Neuronal stem cell (in vitro differentiated cells): Measurements from ENCODE around the gene C2CD3.

Experiments used
- DNase-seq: peaks from one replicate; pipeline ENCODE4 v3.0.0-alpha.2; 2013; ENCODE audit warnings: low spot score
- H2AFZ ChIP-seq: one replicate; pipeline ENCODE4 v1.6.1; 2013; ENCODE audit warnings: mild to moderate bottlenecking, low read length, inconsistent platforms
- H2AK5ac ChIP-seq: 2 replicates; pipeline ENCODE4 v1.6.1; 2013; ENCODE audit warnings: low read depth, mild to moderate bottlenecking, inconsistent platforms, low read length, moderate library complexity, mixed read lengths
- H2BK120ac ChIP-seq: 2 replicates; pipeline ENCODE4 v1.6.1; 2013; ENCODE audit warnings: low read depth, mild to moderate bottlenecking, inconsistent platforms, low read length, moderate library complexity, mixed read lengths
- H2BK12ac ChIP-seq: one replicate; pipeline ENCODE4 v1.6.1; 2013; ENCODE audit warnings: low read length, inconsistent platforms
- H2BK15ac ChIP-seq: 2 replicates; pipeline ENCODE4 v1.6.1; 2013; ENCODE audit warnings: mild to moderate bottlenecking, low read length, inconsistent platforms, mixed read lengths
- H2BK5ac ChIP-seq: one replicate; pipeline ENCODE4 v1.6.1; 2013; ENCODE audit warnings: inconsistent platforms, mild to moderate bottlenecking, low read length, moderate library complexity
- H3K14ac ChIP-seq: one replicate; pipeline ENCODE4 v1.6.1; 2013; ENCODE audit warnings: low read length, inconsistent platforms
- H3K18ac ChIP-seq: 2 replicates; pipeline ENCODE4 v1.6.1; 2013; ENCODE audit warnings: low read length, inconsistent platforms
- H3K23ac ChIP-seq: 2 replicates; pipeline ENCODE4 v1.6.1; 2013; ENCODE audit warnings: low read depth, mild to moderate bottlenecking, mixed read lengths, low read length, inconsistent platforms; ENCODE audit not compliant: poor library complexity
- H3K27ac ChIP-seq: replicated peaks from 3 replicates; pipeline ENCODE4 v1.5.1; 2013; ENCODE audit warnings: low read length, inconsistent platforms
- H3K27me3 ChIP-seq, 3 experiments: 2 replicates each; pipeline ENCODE4 v1.6.1; 2013; ENCODE audit warnings: low read length in 3 of 3, mild to moderate bottlenecking in 2 of 3, inconsistent platforms in 1 of 3, low read depth in 1 of 3, mixed read lengths in 1 of 3, moderate library complexity in 1 of 3; ENCODE audit not compliant: control insufficient read depth in 3 of 3, insufficient read depth in 3 of 3
- H3K36me3 ChIP-seq, 2 donors: replicated peaks in 1 of 2; 2 replicates each; pipeline ENCODE4 v1.6.1; 2013; ENCODE audit warnings: low read length in 2 of 2; ENCODE audit not compliant: control insufficient read depth in 2 of 2, insufficient read depth in 2 of 2
- H3K4ac ChIP-seq: 2 replicates; pipeline ENCODE4 v1.6.1; 2013; ENCODE audit warnings: inconsistent platforms, mild to moderate bottlenecking, low read length, moderate library complexity
- H3K4me1 ChIP-seq, 2 donors: 1 replicate in 1 of 2; 2 replicates in 1 of 2; pipeline ENCODE4 v1.6.1; 2013; ENCODE audit warnings: low read length in 2 of 2, low read depth in 1 of 2; ENCODE audit not compliant: control insufficient read depth in 2 of 2, insufficient read depth in 1 of 2
- H3K4me2 ChIP-seq: one replicate; pipeline ENCODE4 v1.6.1; 2013; ENCODE audit warnings: mild to moderate bottlenecking, low read length, inconsistent platforms; ENCODE audit not compliant: insufficient read depth, poor library complexity, severe bottlenecking
- H3K4me3 ChIP-seq, 2 donors: 2 replicates each; pipeline ENCODE4 v1.5.1; 2013; ENCODE audit warnings: low read length in 2 of 2, mild to moderate bottlenecking in 2 of 2, inconsistent platforms in 1 of 2, moderate library complexity in 1 of 2
- H3K79me1 ChIP-seq: one replicate; pipeline ENCODE4 v1.6.1; 2013; ENCODE audit warnings: low read depth, mild to moderate bottlenecking, inconsistent platforms, low read length, moderate library complexity
- H3K9ac ChIP-seq: one replicate; pipeline ENCODE4 v1.6.1; 2013; ENCODE audit warnings: mild to moderate bottlenecking, low read depth, low read length, inconsistent platforms; ENCODE audit not compliant: poor library complexity
- H3K9me3 ChIP-seq, 2 donors: replicated peaks in 1 of 2; 2 replicates each; pipeline versions ENCODE3 to v1.6.1; 2013; ENCODE audit warnings: low read length in 2 of 2, mild to moderate bottlenecking in 2 of 2, inconsistent platforms in 1 of 2, low read depth in 1 of 2, mixed read lengths in 1 of 2, moderate library complexity in 1 of 2; ENCODE audit not compliant: control insufficient read depth in 2 of 2, insufficient read depth in 1 of 2
- H4K8ac ChIP-seq: one replicate; pipeline ENCODE4 v1.6.1; 2013; ENCODE audit warnings: low read depth, mild to moderate bottlenecking, inconsistent platforms, low read length, moderate library complexity
- H4K91ac ChIP-seq: one replicate; pipeline ENCODE4 v1.6.1; 2013; ENCODE audit warnings: low read length, low read depth, mild to moderate bottlenecking, inconsistent platforms; ENCODE audit not compliant: poor library complexity
- WGBS, 2 donors: extraction: QIAGEN DNeasy Blood & Tissue Kit; methylation state at CpG; one replicate each; pipeline ENCODE4 v1.1.7; 2013; ENCODE audit warnings: missing lambda C conversion rate in 2 of 2, mixed read lengths in 1 of 2; ENCODE audit not compliant: insufficient read length in 2 of 2, insufficient replicate concordance in 1 of 2; ENCODE audit errors: extremely low coverage in 2 of 2; 5-methylcytosine and 5-hydroxymethylcytosine counted together

Gene C2CD3

DNA sequence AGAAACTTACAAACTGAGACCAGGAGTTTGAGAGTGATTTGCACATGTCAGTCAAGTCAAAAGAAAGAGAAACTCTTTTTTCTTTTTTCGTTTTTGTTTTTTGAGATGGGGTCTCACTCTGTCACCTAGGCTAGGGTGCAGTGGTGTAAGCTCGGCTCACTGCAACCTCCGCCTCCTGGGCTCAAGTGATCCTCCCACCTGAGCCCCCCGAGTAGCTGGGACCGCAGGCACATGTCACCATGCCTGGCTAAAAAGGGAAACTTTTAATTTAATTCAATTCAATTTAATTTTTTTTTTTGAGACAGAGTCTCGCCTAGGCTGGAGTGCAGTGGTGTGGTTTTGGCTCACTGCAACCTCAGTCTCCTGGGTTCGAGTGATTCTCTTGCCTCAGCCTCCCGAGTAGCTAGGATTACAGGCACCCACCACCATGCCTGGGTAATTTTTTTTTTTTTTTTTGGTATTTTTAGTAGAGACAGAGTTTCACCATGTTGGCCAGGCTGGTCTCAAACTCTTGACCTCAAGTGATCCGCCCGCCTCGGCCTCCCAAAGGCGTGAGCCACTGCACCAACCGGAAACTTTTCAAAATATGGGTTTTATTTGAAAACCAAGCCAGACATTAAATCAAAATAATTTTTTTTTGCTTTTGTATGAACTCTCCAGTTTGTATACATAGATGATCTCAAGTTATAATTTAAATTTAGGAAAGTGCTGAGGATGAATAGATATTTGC lies 171.8 kb downstream of the C2CD3 start:
- no peak overlapping the region for H4K91ac ChIP-seq
- no peak overlapping the region for H3K18ac ChIP-seq
- peaks cover 2 to 30% of the 10 kb centered on the region in 2 donors for H3K36me3 ChIP-seq
- no peak overlapping the region for H2AFZ ChIP-seq
- H3K4me3 ChIP-seq = no peak overlapping the region
- WGBS, 2 donors = no CpG with 5 or more reads among the region's 13 CpGs
- H2AK5ac ChIP-seq = no peak overlapping the region
- H3K4me1 ChIP-seq = no peaks in the 10 kb centered on the region
- DNase-seq = no peak
- no peak overlapping the region for H2BK12ac ChIP-seq
- H3K4me2 ChIP-seq = no peak overlapping the region
- H3K23ac ChIP-seq = no peak overlapping the region
- no peak overlapping the region for H2BK5ac ChIP-seq
- no peak overlapping the region for H4K8ac ChIP-seq
- no peaks in the 10 kb centered on the region for H3K27me3 ChIP-seq
- H3K79me1 ChIP-seq = no peaks in the 10 kb centered on the region
- H3K9me3 ChIP-seq = no peaks in the 10 kb centered on the region
- H3K27ac ChIP-seq = no peak overlapping the region
- no peak overlapping the region for H2BK120ac ChIP-seq
- no peak overlapping the region for H2BK15ac ChIP-seq
- no peak overlapping the region for H3K14ac ChIP-seq
- H3K9ac ChIP-seq = no peak overlapping the region
- H3K4ac ChIP-seq = no peak overlapping the region

DNA sequence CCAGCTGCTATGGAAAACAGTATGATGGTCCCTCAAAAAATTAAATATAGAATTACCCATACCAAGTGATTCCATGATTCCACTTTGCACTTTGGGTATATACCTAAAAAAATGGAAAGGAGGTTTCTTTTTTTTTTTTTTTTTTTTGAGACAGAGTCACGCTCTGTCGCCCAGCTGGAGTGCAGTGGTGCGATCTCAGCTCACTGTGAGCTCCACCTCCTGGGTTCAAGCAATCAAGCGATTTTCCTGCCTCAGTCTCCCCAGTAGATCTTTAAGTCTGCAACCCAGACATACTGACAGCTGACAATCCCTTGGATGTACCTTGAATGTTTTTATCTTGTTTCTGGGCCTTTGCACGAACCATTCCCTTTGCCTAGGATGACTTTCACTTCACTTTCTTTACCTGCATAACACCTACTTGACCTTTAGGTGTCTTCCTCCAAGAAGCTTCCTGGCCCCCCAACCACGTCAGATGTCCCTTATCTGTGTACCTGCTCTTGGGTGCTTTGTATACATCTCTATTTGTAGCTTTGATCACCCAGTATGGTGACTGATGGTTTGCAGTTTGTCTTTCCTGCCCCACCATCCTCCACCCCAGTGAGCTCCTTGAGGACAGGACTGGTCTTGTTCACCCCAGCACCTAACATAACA lies 173.6 kb downstream of the C2CD3 start:
- H2BK12ac ChIP-seq = peak overlapping the region; percentile 14

GRCh38 chr11:73996161-73996747 lies 174.5 kb downstream of the C2CD3 start:
- Histone ChIP-seq H3K36me3 (peaks cover 0 to 2% of the 10 kb centered on the region in 2 donors), H2AFZ (no peak overlapping the region), H2BK12ac (no peak overlapping the region), H4K91ac (no peak overlapping the region), H3K18ac (no peak overlapping the region), H3K27me3 (no peaks in the 10 kb centered on the region), H4K8ac (no peak overlapping the region), H2BK5ac (no peak overlapping the region), H2BK15ac (no peak overlapping the region), H2BK120ac (no peak overlapping the region), H3K27ac (no peak overlapping the region), H3K9ac (no peak overlapping the region), H3K4me2 (no peak overlapping the region), H3K23ac (no peak overlapping the region), H3K4me1 (no peaks in the 10 kb centered on the region), H3K79me1 (no peaks in the 10 kb centered on the region), H2AK5ac (no peak overlapping the region), H3K14ac (no peak overlapping the region), H3K4ac (no peak overlapping the region), H3K4me3 (no peak overlapping the region), H3K9me3 (no peaks in the 10 kb centered on the region)
- WGBS, 2 donors = no CpG with 5 or more reads among the region's 4 CpGs
- DNase-seq = no peak

More for the DNA sequence above, 173.6 kb downstream of the C2CD3 start:
- no peaks in the 10 kb centered on the region for H3K27me3 ChIP-seq
- H4K8ac ChIP-seq = no peak overlapping the region
- H4K91ac ChIP-seq = no peak overlapping the region
- no CpG with 5 or more reads among the region's 6 CpGs for WGBS, 2 donors
- no peak overlapping the region for H2BK120ac ChIP-seq
- no peak overlapping the region for H2AFZ ChIP-seq
- H3K18ac ChIP-seq = no peak overlapping the region
- H2BK15ac ChIP-seq = no peak overlapping the region
- no peak overlapping the region for H2AK5ac ChIP-seq
- peaks cover 0 to 12% of the 10 kb centered on the region in 2 donors for H3K36me3 ChIP-seq
- no peak overlapping the region for H3K14ac ChIP-seq
- H2BK5ac ChIP-seq = no peak overlapping the region
- no peaks in the 10 kb centered on the region for H3K4me1 ChIP-seq
- H3K9me3 ChIP-seq = no peaks in the 10 kb centered on the region
- no peak overlapping the region for H3K4me3 ChIP-seq
- H3K4me2 ChIP-seq = no peak overlapping the region
- no peak for DNase-seq
- no peak overlapping the region for H3K9ac ChIP-seq
- H3K4ac ChIP-seq = no peak overlapping the region
- no peaks in the 10 kb centered on the region for H3K79me1 ChIP-seq
- no peak overlapping the region for H3K27ac ChIP-seq
- no peak overlapping the region for H3K23ac ChIP-seq

DNA sequence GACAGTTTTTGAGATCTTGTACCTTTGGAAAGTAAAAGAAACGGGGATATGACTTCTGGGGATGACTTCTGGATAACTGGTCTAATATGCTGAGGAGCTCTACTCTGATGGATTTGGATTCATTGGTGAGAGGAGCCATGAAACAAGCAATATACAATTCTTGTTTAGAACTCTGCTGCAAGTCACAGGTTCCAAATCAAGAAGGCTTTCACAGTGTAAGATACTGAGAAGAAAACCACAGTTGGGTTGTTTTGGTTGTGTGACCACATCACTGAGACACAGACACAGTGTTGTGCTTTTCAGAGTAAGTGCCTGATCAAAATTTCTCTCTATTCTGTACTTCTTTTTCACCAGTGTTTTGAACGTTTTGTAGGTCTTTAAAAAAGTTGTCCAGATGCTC lies 175.1 kb downstream of the C2CD3 start:
- Histone ChIP-seq H2BK120ac (no peak overlapping the region), H2BK5ac (no peak overlapping the region), H3K79me1 (no peaks in the 10 kb centered on the region), H3K4ac (no peak overlapping the region), H2AFZ (no peak overlapping the region), H3K18ac (no peak overlapping the region), H4K91ac (no peak overlapping the region), H3K14ac (no peak overlapping the region), H3K4me2 (no peak overlapping the region), H3K23ac (no peak overlapping the region), H2BK15ac (no peak overlapping the region), H3K36me3 (no peaks in the 10 kb centered on the region), H3K4me1 (no peaks in the 10 kb centered on the region), H2AK5ac (no peak overlapping the region), H3K27me3 (no peaks in the 10 kb centered on the region), H3K4me3 (no peak overlapping the region), H4K8ac (no peak overlapping the region), H2BK12ac (no peak overlapping the region), H3K9ac (no peak overlapping the region), H3K27ac (no peak overlapping the region), H3K9me3 (no peaks in the 10 kb centered on the region)
- no CpG with 5 or more reads among the region's 2 CpGs for WGBS, 2 donors
- no peak for DNase-seq
